DOHH2 (cell line): ENCODE measurements around the gene FASLG.

Experiments used
- H3F3A ChIP-seq: fragments of 200-600 bp; sonication (generic), shearing (Covaris generic); 2 replicates; pipeline ENCODE4 v1.6.0; 2016; ENCODE audit warnings: antibody characterized with exemption, mild to moderate bottlenecking; ENCODE audit not compliant: control insufficient read depth, insufficient read depth
- H3K27ac ChIP-seq: fragments of 200-600 bp; sonication (generic); 2 replicates; pipeline ENCODE4 v1.5.1; 2014; ENCODE audit warnings: low read depth, mild to moderate bottlenecking, low read length, moderate library complexity
- H3K27me3 ChIP-seq: fragments of 200-600 bp; sonication (generic); 2 replicates; pipeline ENCODE4 v1.6.1; 2014; ENCODE audit warnings: mild to moderate bottlenecking, low read length, mixed read lengths; ENCODE audit not compliant: control insufficient read depth
- H3K36me3 ChIP-seq: fragments of 200-600 bp; sonication (generic); 2 replicates; pipeline ENCODE4 v1.6.1; 2014; ENCODE audit warnings: mild to moderate bottlenecking, low read length, moderate library complexity, mixed read lengths; ENCODE audit not compliant: control insufficient read depth
- H3K4me1 ChIP-seq: fragments of 200-600 bp; sonication (generic); 2 replicates; pipeline ENCODE4 v1.6.1; 2014; ENCODE audit warnings: mild to moderate bottlenecking, low read length, mixed read lengths; ENCODE audit not compliant: control insufficient read depth
- H3K4me2 ChIP-seq: fragments of 200-600 bp; sonication (generic); 2 replicates; pipeline ENCODE4 v1.6.0; 2014; ENCODE audit warnings: mild to moderate bottlenecking, low read length, moderate library complexity
- H3K4me3 ChIP-seq: fragments of 200-600 bp; sonication (generic); 2 replicates; pipeline ENCODE4 v1.5.1; 2014; ENCODE audit warnings: mild to moderate bottlenecking, low read length, mixed read lengths
- H3K79me2 ChIP-seq: fragments of 200-600 bp; sonication (generic); 2 replicates; pipeline ENCODE4 v1.6.1; 2014; ENCODE audit warnings: mild to moderate bottlenecking, low read length, mixed read lengths; ENCODE audit not compliant: control insufficient read depth
- H3K9me2 ChIP-seq: fragments of 200-600 bp; sonication (generic); replicated peaks from 2 replicates; pipeline ENCODE4 v1.6.1; 2014; ENCODE audit warnings: mild to moderate bottlenecking, low read length, mixed read lengths; ENCODE audit not compliant: control insufficient read depth
- H3K9me3 ChIP-seq: fragments of 200-600 bp; sonication (generic); 2 replicates; pipeline ENCODE4 v1.6.1; 2014; ENCODE audit warnings: antibody characterized with exemption, low read length, mixed read lengths; ENCODE audit not compliant: control insufficient read depth, insufficient read depth
- H4K20me1 ChIP-seq: fragments of 200-600 bp; sonication (generic); 2 replicates; pipeline ENCODE4 v1.6.0; 2014; ENCODE audit warnings: low read depth, mild to moderate bottlenecking, antibody characterized with exemption, low read length, moderate library complexity; ENCODE audit not compliant: control insufficient read depth, insufficient read depth
- EZH2phosphoT487 ChIP-seq: fragments of 200-600 bp; sonication (generic); IDR thresholded peaks from 2 replicates; pipeline ENCODE4 v1.6.1; 2017; ENCODE audit warnings: borderline replicate concordance, mild to moderate bottlenecking, antibody characterized with exemption, low read length, moderate library complexity, mixed read lengths
- TF ChIP-seq, protein P1 (sequence below): fragments of 200-600 bp; sonication (generic); IDR thresholded peaks from one replicate; pipeline ENCODE4 v1.5.1; 2014; ENCODE audit warnings: antibody characterized with exemption, mild to moderate bottlenecking, low read depth, low read length; ENCODE audit not compliant: poor library complexity, severe bottlenecking

The FASLG gene

GRCh38 chr1:172700556-172700955 is 41.7 kb downstream of the FASLG start:
- TF ChIP-seq, protein P1, sequence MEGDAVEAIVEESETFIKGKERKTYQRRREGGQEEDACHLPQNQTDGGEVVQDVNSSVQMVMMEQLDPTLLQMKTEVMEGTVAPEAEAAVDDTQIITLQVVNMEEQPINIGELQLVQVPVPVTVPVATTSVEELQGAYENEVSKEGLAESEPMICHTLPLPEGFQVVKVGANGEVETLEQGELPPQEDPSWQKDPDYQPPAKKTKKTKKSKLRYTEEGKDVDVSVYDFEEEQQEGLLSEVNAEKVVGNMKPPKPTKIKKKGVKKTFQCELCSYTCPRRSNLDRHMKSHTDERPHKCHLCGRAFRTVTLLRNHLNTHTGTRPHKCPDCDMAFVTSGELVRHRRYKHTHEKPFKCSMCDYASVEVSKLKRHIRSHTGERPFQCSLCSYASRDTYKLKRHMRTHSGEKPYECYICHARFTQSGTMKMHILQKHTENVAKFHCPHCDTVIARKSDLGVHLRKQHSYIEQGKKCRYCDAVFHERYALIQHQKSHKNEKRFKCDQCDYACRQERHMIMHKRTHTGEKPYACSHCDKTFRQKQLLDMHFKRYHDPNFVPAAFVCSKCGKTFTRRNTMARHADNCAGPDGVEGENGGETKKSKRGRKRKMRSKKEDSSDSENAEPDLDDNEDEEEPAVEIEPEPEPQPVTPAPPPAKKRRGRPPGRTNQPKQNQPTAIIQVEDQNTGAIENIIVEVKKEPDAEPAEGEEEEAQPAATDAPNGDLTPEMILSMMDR, result no peak
- TF ChIP-seq EZH2phosphoT487, result no peak
- peaks cover 3% of the 10 kb centered on the region; the same call in 1 of the 2 replicates for H3K4me1 ChIP-seq
- H3K4me3 ChIP-seq, result no peak overlapping the region
- no peak overlapping the region for H3K27ac ChIP-seq
- H3K36me3 ChIP-seq, result no peaks in the 10 kb centered on the region
- no peak overlapping the region for H3K4me2 ChIP-seq
- H4K20me1 ChIP-seq, result no peaks in the 10 kb centered on the region
- no peaks in the 10 kb centered on the region for H3K9me3 ChIP-seq
- no peaks in the 10 kb centered on the region for H3K79me2 ChIP-seq
- no peaks in the 10 kb centered on the region for H3K27me3 ChIP-seq
- H3K9me2 ChIP-seq, result no peaks in the 10 kb centered on the region
- H3F3A ChIP-seq, result no peaks in the 10 kb centered on the region

GRCh38 chr1:172704001-172704400 is 45.1 kb downstream of the FASLG start:
- Histone ChIP-seq H3K4me3 (no peak overlapping the region), H3K4me1 (no peaks in the 10 kb centered on the region), H3K27me3 (no peaks in the 10 kb centered on the region; the same call in 1 of the 2 replicates), H3K9me3 (no peaks in the 10 kb centered on the region), H4K20me1 (no peaks in the 10 kb centered on the region), H3K27ac (no peak overlapping the region), H3K79me2 (no peaks in the 10 kb centered on the region), H3F3A (no peaks in the 10 kb centered on the region), H3K36me3 (no peaks in the 10 kb centered on the region), H3K4me2 (no peak overlapping the region), H3K9me2 (no peaks in the 10 kb centered on the region)
- TF ChIP-seq, protein P1, result no peak
- TF ChIP-seq EZH2phosphoT487, result no peak

DNA sequence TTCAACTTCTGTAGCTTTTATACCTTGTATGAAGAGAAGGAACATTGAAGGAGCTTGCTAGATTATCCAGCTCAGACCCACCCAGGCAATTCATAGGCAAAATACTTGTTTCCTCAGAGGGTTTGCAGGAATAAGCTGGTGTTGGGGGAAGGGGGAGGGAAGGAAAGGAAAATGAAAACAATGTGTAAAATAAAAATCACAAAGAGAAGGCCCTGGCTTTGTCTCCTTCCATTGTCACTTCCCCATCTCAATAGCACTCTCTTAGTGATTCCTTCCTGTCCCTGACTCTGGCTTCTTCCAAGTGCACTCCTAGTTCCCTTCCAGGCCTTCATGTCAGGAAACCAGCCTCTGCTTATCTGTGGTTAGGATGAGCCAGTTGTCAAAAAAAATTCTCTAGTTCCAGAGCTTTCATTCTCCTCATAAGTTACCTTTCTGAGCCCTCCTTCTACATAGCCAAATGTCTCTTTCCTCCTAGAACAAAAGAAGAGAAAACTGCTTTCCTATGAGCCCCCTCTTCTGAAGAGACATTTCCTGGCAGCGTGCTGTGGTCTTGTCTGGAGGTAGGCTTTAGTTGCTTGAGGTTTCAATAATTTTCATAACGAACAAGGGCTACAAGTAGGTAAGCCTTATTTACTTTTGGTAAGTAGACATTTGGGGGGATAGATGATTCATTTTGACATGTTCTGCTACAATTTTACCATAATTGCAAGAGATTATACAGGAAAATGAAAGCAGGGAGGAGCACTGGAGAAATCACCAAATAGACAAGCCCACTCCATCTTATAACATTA is 45.7 kb downstream of the FASLG start:
- H3K4me1 ChIP-seq, result no peaks in the 10 kb centered on the region
- H4K20me1 ChIP-seq, result no peaks in the 10 kb centered on the region
- H3K4me3 ChIP-seq, result no peak overlapping the region
- no peak overlapping the region for H3K4me2 ChIP-seq
- H3F3A ChIP-seq, result no peaks in the 10 kb centered on the region
- TF ChIP-seq, protein P1, result no peak
- H3K27ac ChIP-seq, result no peak overlapping the region
- H3K9me3 ChIP-seq, result no peaks in the 10 kb centered on the region
- no peaks in the 10 kb centered on the region for H3K36me3 ChIP-seq
- H3K27me3 ChIP-seq, result no peaks in the 10 kb centered on the region; the same call in 1 of the 2 replicates
- no peaks in the 10 kb centered on the region for H3K9me2 ChIP-seq
- no peaks in the 10 kb centered on the region for H3K79me2 ChIP-seq
